ENCODE results near the gene POLR2J3.
"Not testable (repeated sequence)": the region's sequence is repeated elsewhere in the genome, so short reads cannot be mapped to it uniquely, and the experiment has no call there.

POLR2J3 gene

GRCh38 chr7:102581722-102582121, 9.3 kb upstream of the POLR2J3 start:
- DNase-seq, result not testable (repeated sequence)

GRCh38 chr7:102578486-102578885, 6.1 kb upstream of the POLR2J3 start:
- not testable (repeated sequence) for DNase-seq

GRCh38 chr7:102577315-102578240, 5.2 kb upstream of the POLR2J3 start:
- not testable (repeated sequence) for DNase-seq

DNA sequence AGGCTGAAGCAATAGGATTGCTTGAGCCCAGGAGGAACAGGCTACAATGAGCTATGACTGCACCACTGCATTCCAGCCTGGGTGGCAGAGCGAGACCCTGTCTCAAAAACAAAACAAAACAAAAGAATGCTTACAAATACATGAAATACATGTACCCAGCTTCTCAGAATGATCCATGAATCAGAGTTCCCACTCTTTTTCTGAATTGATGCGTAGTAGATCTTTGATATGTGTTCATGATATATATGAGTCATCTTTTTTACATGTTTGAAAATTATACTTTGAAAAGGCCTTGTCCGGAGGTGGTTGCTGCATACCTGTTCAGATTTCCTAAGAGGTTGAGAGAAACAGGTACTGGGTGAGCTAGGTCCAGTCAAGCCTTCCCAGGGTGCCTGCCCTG, 4.0 kb upstream of the POLR2J3 start:
- not testable (repeated sequence) for DNase-seq

DNA sequence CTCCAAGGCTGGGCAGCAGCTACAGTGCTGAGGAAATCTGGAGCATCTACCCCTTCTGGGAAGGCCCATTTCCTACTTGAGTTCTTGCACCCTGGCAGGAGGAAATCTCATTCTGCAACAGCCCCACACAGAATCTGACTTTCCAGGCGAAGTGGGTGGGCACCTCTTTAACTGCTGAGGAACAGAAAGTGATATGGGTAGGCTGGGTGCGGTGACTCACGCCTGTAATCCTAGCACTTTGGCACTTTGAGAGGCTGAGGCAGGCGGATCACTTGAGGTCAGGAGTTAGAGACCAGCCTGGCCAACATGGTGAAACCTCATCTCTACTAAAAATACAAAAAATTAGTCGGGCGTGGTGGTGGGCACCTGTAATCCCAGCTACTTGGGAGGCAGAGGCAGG, 2.2 kb upstream of the POLR2J3 start:
- not testable (repeated sequence) for DNase-seq

GRCh38 chr7:102568620-102569019, 3.8 kb downstream of the POLR2J3 start:
- not testable (repeated sequence) for DNase-seq

DNA sequence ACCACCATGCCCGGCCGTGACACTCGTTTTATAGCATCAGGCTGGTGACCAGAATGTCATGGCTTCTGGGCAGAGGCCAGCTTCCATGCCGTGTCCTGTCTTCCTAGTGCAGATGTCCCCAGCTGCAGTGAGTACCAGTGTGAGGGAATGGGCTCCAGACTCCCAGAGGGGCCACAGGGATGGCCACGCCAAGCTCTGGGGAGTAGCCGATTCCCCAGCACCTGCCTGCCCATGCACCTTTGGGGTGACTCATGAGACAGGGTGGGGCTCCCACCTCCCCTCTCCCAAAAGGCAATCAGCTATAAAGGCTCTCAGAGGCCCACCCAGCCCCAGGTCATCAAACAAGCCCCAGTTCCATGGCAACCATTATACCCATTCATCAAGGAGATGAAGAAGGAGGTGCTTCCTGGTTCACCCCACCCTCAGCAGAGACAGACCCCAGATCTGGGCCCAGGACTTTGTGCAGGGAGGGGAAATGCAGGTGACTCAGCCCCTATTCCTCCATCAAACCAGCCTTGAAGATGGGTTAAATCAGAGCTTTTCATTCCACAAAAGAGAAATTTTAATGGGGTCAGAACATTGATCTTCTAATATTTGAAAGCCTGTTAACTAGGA, 21.5 kb downstream of the POLR2J3 start, which contains the start of gene SPDYE2:
Gene SPDYE2, plus strand, starts transcription at position 419 of the 615 bp plus-strand sequence. CDS start 2,030 bp downstream, outside the sequence.
- not testable (repeated sequence) for DNase-seq

DNA sequence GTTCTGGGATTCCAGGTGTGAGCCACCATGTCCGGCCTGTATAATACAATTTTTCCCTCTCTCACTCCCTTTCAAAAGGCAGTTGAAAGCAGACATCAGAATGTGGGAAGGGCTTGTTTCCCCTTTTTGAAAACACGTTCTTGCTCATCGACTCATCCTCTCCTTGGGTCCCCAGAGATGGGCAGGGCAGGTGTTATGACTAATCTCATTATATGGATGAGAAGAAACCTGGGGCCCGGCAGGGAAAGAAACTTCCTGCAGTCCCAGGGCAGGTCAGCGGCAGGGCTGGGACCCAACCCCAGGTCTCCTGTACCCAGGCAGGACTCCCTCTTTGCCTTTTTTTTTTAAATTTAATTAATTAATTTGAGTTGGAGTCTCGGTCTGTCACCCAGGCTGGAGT, 26.0 kb downstream of the POLR2J3 start:
- not testable (repeated sequence) for DNase-seq

DNA sequence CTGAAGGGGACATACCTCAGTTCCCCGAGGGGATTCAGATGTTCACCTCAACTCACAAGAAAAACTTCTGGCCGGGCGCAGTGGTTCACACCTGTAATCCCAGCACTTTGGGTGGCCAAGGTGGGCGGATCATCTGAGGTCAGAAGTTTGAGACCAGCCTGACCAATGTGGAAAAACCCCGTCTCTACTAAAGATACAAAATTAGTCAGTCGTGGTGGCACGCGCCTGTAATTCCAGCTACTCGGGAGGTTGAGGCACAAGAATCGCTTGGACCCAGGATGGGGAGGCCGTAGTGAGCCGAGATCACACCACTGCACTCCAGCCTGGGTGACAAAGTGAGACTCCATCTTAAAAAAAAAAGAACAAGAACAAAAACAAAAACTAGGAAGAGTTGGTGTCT, 27.1 kb downstream of the POLR2J3 start:
- DNase-seq, result not testable (repeated sequence)

- DNase-seq, result not testable (repeated sequence)
Measured at GRCh38 chr7:102544372-102544771, 28.0 kb downstream of the POLR2J3 start.

DNA sequence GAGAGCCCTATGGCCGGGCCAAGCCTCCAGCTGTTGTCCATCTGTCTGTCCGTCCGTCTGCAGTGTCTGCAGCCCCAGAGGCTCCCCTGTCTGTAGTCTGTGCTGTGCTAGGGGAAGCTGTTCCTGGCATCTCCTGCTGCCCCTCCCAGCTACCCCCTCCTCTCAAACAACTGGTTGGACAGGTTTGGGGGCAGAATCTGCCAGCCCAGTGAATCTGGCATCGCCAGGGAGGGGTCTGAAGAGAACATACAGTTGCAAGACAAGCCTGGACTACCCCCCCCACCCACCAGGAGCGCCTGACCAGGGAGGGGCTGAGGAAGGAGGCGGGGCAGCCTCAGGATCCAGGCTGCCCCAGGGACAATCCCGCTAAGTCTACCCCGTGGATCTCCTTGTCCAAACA, 28.8 kb downstream of the POLR2J3 start, which contains the start of gene UPK3BL2:
Gene UPK3BL2, minus strand, starts transcription at position 101 of the 400 bp plus-strand sequence. Its CDS starts 60 bp downstream, at position 41.
- DNase-seq, result not testable (repeated sequence)

DNA sequence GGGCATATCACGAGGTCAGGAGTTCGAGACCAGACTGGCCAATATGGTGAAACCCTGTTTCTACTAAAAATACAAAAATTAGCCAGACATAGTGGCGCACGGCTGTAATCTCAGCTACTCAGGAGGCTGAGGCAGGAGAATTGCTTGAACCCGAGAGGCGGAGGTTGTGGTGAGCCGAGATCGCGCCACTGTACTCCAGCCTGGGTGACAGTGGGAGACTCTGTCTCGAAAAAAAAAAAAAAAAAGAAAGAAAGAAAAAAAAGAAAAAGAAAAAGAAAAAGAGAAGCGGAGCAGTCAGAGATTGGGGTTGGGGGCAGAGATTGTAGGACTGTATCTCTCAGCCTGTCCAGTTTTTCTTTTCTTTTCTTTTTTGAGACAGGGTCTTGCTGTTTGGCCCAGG, 29.6 kb downstream of the POLR2J3 start:
- DNase-seq, result not testable (repeated sequence)

DNA sequence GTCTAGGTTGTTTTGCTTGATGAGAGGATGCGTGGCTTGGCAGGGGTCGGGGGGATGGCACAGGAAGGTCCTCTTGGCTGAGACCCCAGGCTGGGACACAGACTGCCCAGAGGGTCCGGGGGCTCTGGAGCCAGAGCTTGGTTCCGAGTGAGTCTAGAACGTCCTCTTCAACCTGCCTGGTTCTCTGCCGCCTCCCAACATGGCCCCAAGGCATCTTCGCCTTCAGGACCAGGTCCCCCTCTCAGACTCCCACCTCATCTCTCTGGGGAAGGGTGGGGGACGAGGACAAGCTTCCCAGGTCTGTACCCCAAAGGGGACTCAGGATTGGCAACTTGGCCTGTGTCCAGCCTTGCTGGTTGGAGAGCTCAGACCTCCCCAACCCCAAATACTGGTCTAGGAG, 30.3 kb downstream of the POLR2J3 start:
- DNase-seq, result not testable (repeated sequence)

DNA sequence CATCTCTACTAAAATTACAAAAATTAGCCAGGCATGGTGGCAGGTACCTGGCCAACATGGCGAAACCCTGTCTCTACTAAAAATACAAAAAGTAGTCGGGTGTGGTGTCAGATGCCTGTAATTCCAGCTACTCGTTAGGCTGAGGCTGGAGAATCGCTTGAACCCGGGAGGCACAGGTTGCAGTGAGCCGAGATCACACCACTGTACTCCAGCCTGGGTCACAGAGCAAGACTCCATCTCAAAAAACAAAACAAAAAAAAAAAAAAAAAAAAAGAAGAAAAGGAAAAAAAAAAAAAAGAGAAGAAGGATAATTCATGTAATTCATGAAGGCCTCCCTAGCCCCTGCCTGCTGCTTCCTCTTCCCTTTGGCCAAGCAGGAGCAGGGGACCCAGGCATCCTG, 31.8 kb downstream of the POLR2J3 start:
- not testable (repeated sequence) for DNase-seq

GRCh38 chr7:102535062-102535615, 37.2 kb downstream of the POLR2J3 start:
- not testable (repeated sequence) for DNase-seq

DNA sequence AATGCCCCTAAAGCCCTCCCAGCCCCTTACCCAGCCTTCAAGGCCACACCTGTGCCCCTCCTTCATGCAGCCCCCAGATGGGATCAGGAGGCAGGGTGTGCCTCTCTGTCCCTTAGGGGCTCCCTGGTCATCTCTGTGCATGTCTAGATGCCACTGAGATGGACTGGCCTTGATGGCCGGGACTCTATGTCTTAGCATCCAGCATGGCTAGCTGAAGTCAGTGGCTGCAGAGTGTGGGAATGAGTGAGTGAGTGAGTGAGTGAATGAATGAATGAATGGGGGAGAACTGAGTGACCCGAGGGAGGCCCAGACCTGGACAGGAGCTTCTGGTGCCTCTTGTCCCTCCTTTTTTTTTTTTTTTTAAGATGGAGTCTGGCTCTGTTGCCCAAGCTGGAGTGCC, 40.3 kb downstream of the POLR2J3 start:
- DNase-seq, result not testable (repeated sequence)

DNA sequence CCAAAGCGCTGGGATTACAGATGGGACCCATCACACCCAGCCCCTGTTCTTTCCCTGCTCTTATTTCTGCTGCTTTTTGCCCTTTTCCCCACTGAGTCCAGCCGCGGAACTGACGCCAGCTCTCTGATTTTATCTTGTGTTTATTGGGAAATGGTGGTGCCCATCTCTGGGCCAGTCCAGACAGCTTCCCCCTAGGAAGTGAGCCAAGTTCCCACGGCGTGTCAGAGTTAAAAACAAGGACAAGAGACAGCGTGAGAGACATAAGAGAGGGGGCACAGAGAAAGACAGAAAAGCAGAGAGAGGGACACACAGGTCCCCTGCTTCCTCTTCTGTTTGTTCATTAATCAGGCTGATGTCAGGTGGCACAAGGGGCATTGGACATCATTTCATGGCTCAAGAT, 40.8 kb downstream of the POLR2J3 start:
- DNase-seq, result not testable (repeated sequence)

DNA sequence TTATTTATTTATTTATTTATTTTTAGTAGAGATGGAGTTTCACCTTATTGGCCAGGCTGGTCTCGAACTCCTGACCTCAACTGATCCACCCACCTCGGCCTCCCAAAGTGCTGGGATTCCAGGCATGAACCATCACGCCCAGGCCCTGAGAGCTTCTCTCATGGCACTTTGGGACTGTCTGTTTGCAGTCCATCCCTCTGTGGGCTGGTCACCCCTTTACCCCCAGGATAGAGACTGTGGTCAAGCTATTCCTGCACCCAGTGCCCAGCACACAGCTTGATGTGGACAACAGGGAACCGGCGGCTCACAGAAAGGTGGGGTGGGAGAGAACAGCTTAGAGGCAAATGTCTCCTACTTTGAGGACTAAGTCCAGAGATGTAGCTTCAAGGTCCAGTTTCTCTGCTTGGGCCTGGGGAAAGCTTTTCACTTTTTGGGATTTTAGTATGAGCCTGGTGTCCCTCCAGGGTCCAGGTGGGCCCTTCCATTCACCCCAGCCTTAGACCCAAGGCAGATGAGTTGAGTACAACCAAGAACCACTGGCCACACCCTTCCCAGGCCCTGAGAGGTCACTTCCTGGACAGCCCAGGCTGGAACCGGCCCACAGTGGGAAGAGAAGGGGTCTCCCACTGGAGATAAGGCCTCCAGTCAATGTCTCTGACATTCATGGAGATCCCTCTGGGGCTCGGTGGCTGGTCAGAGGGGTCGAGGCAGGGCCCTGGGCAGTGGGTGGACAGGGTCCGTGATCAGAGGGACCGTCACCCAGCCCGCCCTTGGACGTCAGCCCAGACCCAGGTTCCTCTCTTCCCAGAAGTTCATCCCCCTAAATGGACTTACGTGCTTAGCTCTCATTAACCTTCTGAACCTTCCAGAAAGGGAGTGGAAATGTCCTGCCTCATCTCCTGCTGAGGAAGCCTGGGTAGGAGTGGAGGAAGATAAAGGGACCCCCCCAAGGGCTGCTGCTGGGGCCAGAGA, 44.3 kb downstream of the POLR2J3 start:
- DNase-seq, result not testable (repeated sequence)

GRCh38 chr7:102527182-102527581, 45.2 kb downstream of the POLR2J3 start:
- not testable (repeated sequence) for DNase-seq

DNA sequence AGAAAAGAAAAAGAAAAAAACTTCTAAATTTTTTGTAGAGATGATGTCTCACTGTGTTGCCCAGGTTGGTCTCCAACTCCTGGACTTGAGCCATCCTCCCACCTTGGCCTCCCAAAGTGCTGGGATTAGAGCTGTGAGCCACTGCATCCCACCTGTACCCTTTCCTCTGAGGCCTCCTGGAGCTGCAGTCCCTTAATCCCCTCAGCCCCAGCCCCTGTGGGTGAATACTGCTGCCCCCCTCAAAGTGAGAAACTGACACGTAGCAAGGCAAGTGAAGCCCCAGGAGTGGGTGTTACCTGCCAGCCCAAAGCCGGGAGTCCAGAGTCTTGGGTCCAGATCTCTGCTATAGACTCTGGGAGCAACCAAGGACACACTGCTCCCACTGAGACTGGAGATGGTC, 47.6 kb downstream of the POLR2J3 start:
- not testable (repeated sequence) for DNase-seq

GRCh38 chr7:102520797-102521196, 51.6 kb downstream of the POLR2J3 start:
- not testable (repeated sequence) for DNase-seq

DNA sequence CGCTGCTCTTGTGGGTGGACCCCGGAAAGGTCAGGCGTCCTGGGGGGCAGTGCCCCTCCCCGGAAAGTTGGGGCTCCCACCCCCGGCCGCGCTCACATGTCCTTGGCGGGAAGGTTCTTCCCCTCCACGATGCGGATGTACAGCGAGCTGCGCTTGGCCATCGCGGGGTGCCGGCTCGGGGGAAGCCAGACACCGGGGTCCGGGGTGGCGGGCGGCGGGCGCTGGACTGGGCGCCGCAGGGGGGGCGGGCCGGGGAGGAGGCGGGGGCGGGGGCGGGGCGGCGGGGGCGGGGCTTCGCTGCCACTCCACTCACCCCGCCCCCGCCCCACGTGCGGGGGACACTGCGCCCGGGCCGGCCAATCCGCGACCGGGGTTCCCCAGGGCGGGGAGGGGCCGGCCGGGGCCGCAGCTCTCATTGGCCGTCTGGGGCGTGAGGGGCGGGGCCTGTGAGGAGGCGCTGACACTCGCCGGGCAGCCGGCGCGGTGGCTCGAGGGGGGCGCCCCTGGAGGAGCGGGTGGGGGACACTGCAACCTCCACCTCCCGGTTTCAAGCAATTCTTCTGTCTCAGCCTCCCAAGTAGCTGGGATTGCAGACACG, 54.7 kb downstream of the POLR2J3 start, which contains the start of gene RASA4B:
Gene RASA4B, minus strand, starts transcription at position 228 of the 598 bp plus-strand sequence. Its CDS starts 67 bp downstream, at position 161.
- DNase-seq, result not testable (repeated sequence)

Data from GF-D8 (cell line).